SU-DHL-6 (cell line): Measurements from ENCODE around the gene ADH6.

Experiments
- H2AFZ ChIP-seq: fragments of 200-600 bp; sonication (generic); 2 replicates; pipeline ENCODE4 v1.6.1; 2014; ENCODE audit warnings: low read depth, mild to moderate bottlenecking, moderate library complexity, mixed read lengths, antibody characterized with exemption, low read length; ENCODE audit not compliant: severe bottlenecking
- H3F3A ChIP-seq: fragments of 200-600 bp; shearing (Covaris generic); 2 replicates; pipeline ENCODE4 v1.6.0; 2016; ENCODE audit warnings: antibody characterized with exemption, mild to moderate bottlenecking; ENCODE audit not compliant: insufficient read depth
- H3K27ac ChIP-seq: fragments of 200-600 bp; sonication (generic); 2 replicates; pipeline ENCODE4 v1.5.1; 2016; ENCODE audit warnings: low read depth, mild to moderate bottlenecking, low read length, moderate library complexity, mixed read lengths
- H3K27me3 ChIP-seq: fragments of 200-600 bp; sonication (generic), shearing (Covaris generic); 2 replicates; pipeline ENCODE4 v1.6.0; 2014; ENCODE audit warnings: mild to moderate bottlenecking, low read length
- H3K36me3 ChIP-seq: fragments of 200-600 bp; sonication (generic); 2 replicates; pipeline ENCODE4 v1.6.1; 2014; ENCODE audit warnings: mild to moderate bottlenecking, low read length, mixed read lengths
- H3K4me2 ChIP-seq: fragments of 300-600, 200-600 bp; shearing (Covaris generic), sonication (generic); 2 replicates; pipeline ENCODE4 v1.6.0; 2014; ENCODE audit warnings: low read length, low read depth, mild to moderate bottlenecking; ENCODE audit not compliant: poor library complexity, severe bottlenecking
- H3K4me3 ChIP-seq: fragments of 200-600 bp; sonication (generic); 2 replicates; pipeline ENCODE4 v1.5.1; 2014; ENCODE audit warnings: antibody characterized with exemption, low read length, mild to moderate bottlenecking, mixed read lengths; ENCODE audit not compliant: insufficient read depth, poor library complexity, severe bottlenecking
- H3K79me2 ChIP-seq: fragments of 200-600 bp; sonication (generic); 2 replicates; pipeline ENCODE4 v1.6.1; 2014; ENCODE audit warnings: mild to moderate bottlenecking, low read length, moderate library complexity; ENCODE audit not compliant: insufficient read depth
- H3K9ac ChIP-seq: fragments of 200-600 bp; sonication (generic); 2 replicates; pipeline ENCODE4 v1.7.0; 2014; ENCODE audit warnings: mild to moderate bottlenecking, low read length
- H3K9me2 ChIP-seq: fragments of 200-600 bp; sonication (generic); replicated peaks from 2 replicates; pipeline ENCODE4 v1.6.1; 2014; ENCODE audit warnings: low read length; ENCODE audit not compliant: insufficient read depth
- H3K9me3 ChIP-seq: fragments of 200-600 bp; sonication (generic); 2 replicates; pipeline ENCODE4 v1.6.1; 2014; ENCODE audit warnings: low read length, mixed read lengths; ENCODE audit not compliant: insufficient read depth
- H4K20me1 ChIP-seq: fragments of 200-600 bp; sonication (generic); 2 replicates; pipeline ENCODE4 v1.6.1; 2014; ENCODE audit warnings: low read depth, mild to moderate bottlenecking, antibody characterized with exemption, low read length, moderate library complexity, mixed read lengths
- CTCF ChIP-seq: fragments of 200-600 bp; sonication (generic); IDR thresholded peaks from one replicate; pipeline ENCODE4 v1.5.1; 2017; ENCODE audit warnings: antibody characterized with exemption, mild to moderate bottlenecking, low read length, moderate library complexity; ENCODE audit not compliant: insufficient read depth, poor library complexity, severe bottlenecking
- EZH2phosphoT487 ChIP-seq: fragments of 200-600 bp; sonication (generic), shearing (Covaris generic); conservative IDR thresholded peaks from 2 replicates; pipeline ENCODE4 v1.6.1; 2018; ENCODE audit warnings: mild to moderate bottlenecking, antibody characterized with exemption, low read length, moderate library complexity, mixed read lengths

ADH6 gene

DNA sequence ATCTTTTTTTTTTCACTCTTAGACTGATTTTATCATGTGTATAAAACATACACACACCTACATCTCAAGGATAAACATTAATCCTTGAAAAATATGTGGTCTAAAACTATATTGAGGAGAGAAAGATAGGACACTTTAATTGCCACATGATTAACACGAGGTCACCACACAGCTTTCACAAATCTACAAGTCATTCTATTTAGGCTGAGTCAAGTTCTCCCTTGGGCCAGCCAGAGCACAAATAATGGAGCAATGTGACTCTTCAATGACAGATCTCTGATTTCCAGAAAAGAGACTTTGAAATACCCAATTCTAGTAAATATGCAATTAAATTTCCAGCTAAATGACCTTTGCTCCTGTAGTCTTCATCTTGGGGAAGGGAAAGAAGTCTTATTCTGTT is 62.1 kb downstream of the ADH6 start:
- Histone ChIP-seq H3K4me2 (no peak overlapping the region), H3K27ac (no peak overlapping the region), H3K9me2 (no peaks in the 10 kb centered on the region), H3F3A (no peaks in the 10 kb centered on the region), H3K4me3 (no peak overlapping the region), H2AFZ (no peak overlapping the region), H3K27me3 (no peaks in the 10 kb centered on the region), H3K9ac (no peak overlapping the region), H3K79me2 (no peaks in the 10 kb centered on the region), H3K9me3 (no peaks in the 10 kb centered on the region), H4K20me1 (no peaks in the 10 kb centered on the region), H3K36me3 (no peaks in the 10 kb centered on the region)
- TF ChIP-seq EZH2phosphoT487 (no peak), CTCF (no peak)

- no peak overlapping the region for H2AFZ ChIP-seq
- H3K36me3 ChIP-seq, result no peaks in the 10 kb centered on the region
- H3K27ac ChIP-seq, result no peak overlapping the region
- no peaks in the 10 kb centered on the region for H4K20me1 ChIP-seq
- H3K79me2 ChIP-seq, result no peaks in the 10 kb centered on the region
- TF ChIP-seq EZH2phosphoT487 (no peak), CTCF (no peak)
- H3K4me3 ChIP-seq, result no peak overlapping the region
- H3F3A ChIP-seq, result no peaks in the 10 kb centered on the region
- H3K27me3 ChIP-seq, result no peaks in the 10 kb centered on the region
- H3K4me2 ChIP-seq, result no peak overlapping the region
- no peaks in the 10 kb centered on the region for H3K9me3 ChIP-seq
- no peak overlapping the region for H3K9ac ChIP-seq
- H3K9me2 ChIP-seq, result no peaks in the 10 kb centered on the region
These were observed 64.2 kb downstream of the ADH6 start for GRCh38 chr4:99154658-99155342.
